Adrenal gland (tissue), 12 donors: ENCODE data around the gene EIF3D. TPM values are rescaled to one million over a fixed set of nuclear protein-coding genes. Genes with fewer than 3 reads are reported as not detected.
"Not testable (repeated sequence)": the region's sequence is repeated elsewhere in the genome, so short reads cannot be mapped to it uniquely, and the experiment has no call there.

Experiments used
- DNase-seq, 7 donors: peaks; one replicate each; pipeline ENCODE4 v3.0.0-alpha.2; 2019 to 2020
- H3K27ac ChIP-seq, 5 donors: fragments of 200-600 bp; sonication (generic) in 4 of 5; 1 replicate in 3 of 5; 2 replicates in 2 of 5; pipeline versions ENCODE4 v1.5.1 to v1.8.0; 2016 to 2020; ENCODE audit warnings: mild to moderate bottlenecking in 1 of 5
- H3K27me3 ChIP-seq: fragments of 200-600 bp; 2 replicates; pipeline ENCODE4 v1.8.0; 2021
- H3K36me3 ChIP-seq, 2 donors: fragments of 200-600 bp; replicated peaks in 1 of 2; 1 replicate in 1 of 2; 2 replicates in 1 of 2; pipeline versions ENCODE4 v1.5.1 to v1.8.0; 2018 to 2022
- H3K4me1 ChIP-seq, 2 donors: fragments of 200-600 bp; replicated peaks in 1 of 2; 1 replicate in 1 of 2; 2 replicates in 1 of 2; pipeline versions ENCODE4 v1.5.1 to v1.8.0; 2018 to 2021
- H3K4me3 ChIP-seq, 4 donors: fragments of 200-600 bp; sonication (generic) in 3 of 4; one replicate each; pipeline ENCODE4 v1.5.1; 2016 to 2018
- H3K9me3 ChIP-seq, 3 donors: fragments of 200-600 bp; sonication (generic) in 1 of 3; replicated peaks in 1 of 3; 1 replicate in 2 of 3; 2 replicates in 1 of 3; pipeline versions ENCODE4 v1.5.1 to v1.8.0; 2016 to 2021
- POLR2A ChIP-seq, 2 donors: fragments of 450-650 bp; IDR thresholded peaks; one replicate each; pipeline ENCODE4 v1.6.1; 2017; ENCODE audit warnings: antibody characterized with exemption in 2 of 2, mild to moderate bottlenecking in 2 of 2, moderate library complexity in 1 of 2
- WGBS, 4 donors: extraction: QIAGEN DNeasy Blood & Tissue Kit in 2 of 4; methylation state at CpG; one replicate each; pipeline versions ENCODE4 v1.1.5 to v1.1.7; 2013 to 2017; 5-methylcytosine and 5-hydroxymethylcytosine counted together
- intact Hi-C, 2 donors: fragments of 100-400 bp; cut with DNase I; formaldehyde crosslinking; loops; one replicate each; pipeline versions ENCODE4 v1.14.1 to v1.15.0; 2022 to 2023
- polyA plus RNA-seq, 3 donors: library from polyadenylated mRNA; stranded (reverse); fragments of 200-250 nt in 2 of 3; fragments of 350-450 nt in 1 of 3; fragmentation: Illumina TruSeq in 1 of 3; extraction: RNeasy Lipid Tissue Mini Kit (QIAGEN cat#74804) in 1 of 3; gene quantifications; one replicate each; pipeline ENCODE4 v1.2.3, GENCODE V29; 2013 to 2014
- total RNA-seq, 9 donors: library from RNA; depleted of rRNA in 4 of 9; stranded (reverse); fragments of >200 nt in 4 of 9; fragments of 120-200 nt in 1 of 9; fragmentation: NEBNext Ultra II Directional in 1 of 9; extraction: Animal tissue kit (Norgen Biotek cat#: 25700) in 1 of 9; gene quantifications; one replicate each; pipeline versions ENCODE4 v1.1.0 to v1.2.4, GENCODE V29; 2013 to 2023
- TF ChIP-seq, protein P1 (sequence below), 6 experiments: fragments of 450-650 bp in 4 of 6; fragments of 200-600 bp in 2 of 6; sonication (generic) in 1 of 6; IDR thresholded peaks; 1 replicate in 5 of 6; 2 replicates in 1 of 6; pipeline versions ENCODE4 v1.5.1 to v1.8.0; 2016 to 2021; ENCODE audit warnings: antibody characterized with exemption in 6 of 6, mild to moderate bottlenecking in 2 of 6, moderate library complexity in 1 of 6
- donor health status: healthy with polysubstance abuse.
- donor health status: Bipolar disorder and iron deficiency.
- donor health status: DM: yes; HTN: yes; CAD: no.
- donor health status: DM: no; HTN: no; CAD: no.
- donor health status: DM: no; HTN: no; CAD: no.
- donor health status: DM: yes; HTN: yes; CAD: no.

Gene EIF3D
- total and polyA plus RNA-seq, 12 donors = 118 to 319 (median 174) TPM

DNA sequence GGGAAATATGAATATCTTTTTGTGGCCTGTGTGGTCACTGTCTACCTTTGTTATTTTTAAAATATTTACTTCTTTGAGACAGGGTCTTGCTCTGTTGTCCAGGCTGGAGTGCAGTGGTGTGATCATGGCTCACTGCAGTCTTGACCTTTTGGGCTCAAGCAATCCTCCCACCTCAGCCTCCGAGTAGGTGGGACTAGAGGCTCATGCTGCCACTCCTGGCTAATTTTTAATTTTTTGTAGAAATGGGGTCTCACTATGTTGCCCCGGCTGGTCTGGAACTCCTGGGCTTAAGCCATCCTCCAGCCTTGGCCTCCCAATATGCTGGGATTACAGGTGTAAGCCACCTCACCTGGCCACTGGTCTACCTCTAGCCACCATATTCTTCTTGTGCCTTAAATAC, 3.5 kb upstream of the EIF3D start:
- no peak for TF ChIP-seq POLR2A (IDR thresholded peaks at IDR 0.05)
- TF ChIP-seq, protein P1, sequence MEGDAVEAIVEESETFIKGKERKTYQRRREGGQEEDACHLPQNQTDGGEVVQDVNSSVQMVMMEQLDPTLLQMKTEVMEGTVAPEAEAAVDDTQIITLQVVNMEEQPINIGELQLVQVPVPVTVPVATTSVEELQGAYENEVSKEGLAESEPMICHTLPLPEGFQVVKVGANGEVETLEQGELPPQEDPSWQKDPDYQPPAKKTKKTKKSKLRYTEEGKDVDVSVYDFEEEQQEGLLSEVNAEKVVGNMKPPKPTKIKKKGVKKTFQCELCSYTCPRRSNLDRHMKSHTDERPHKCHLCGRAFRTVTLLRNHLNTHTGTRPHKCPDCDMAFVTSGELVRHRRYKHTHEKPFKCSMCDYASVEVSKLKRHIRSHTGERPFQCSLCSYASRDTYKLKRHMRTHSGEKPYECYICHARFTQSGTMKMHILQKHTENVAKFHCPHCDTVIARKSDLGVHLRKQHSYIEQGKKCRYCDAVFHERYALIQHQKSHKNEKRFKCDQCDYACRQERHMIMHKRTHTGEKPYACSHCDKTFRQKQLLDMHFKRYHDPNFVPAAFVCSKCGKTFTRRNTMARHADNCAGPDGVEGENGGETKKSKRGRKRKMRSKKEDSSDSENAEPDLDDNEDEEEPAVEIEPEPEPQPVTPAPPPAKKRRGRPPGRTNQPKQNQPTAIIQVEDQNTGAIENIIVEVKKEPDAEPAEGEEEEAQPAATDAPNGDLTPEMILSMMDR (IDR thresholded peaks at IDR 0.05) = no peak
- WGBS, 4 donors = 62 to 90% (median 82%) methylated on average over 2 of the region's 2 CpGs
- intact Hi-C loops = no loop called here
- H3K4me1 ChIP-seq = peaks cover 0 to 15% of the 10 kb centered on the region in 2 donors
- H3K27ac ChIP-seq = no peak overlapping the region
- no peak for DNase-seq
- no peak overlapping the region for H3K4me3 ChIP-seq
- no peaks in the 10 kb centered on the region for H3K9me3 ChIP-seq
- no peaks in the 10 kb centered on the region for H3K27me3 ChIP-seq
- no peaks in the 10 kb centered on the region for H3K36me3 ChIP-seq

DNA sequence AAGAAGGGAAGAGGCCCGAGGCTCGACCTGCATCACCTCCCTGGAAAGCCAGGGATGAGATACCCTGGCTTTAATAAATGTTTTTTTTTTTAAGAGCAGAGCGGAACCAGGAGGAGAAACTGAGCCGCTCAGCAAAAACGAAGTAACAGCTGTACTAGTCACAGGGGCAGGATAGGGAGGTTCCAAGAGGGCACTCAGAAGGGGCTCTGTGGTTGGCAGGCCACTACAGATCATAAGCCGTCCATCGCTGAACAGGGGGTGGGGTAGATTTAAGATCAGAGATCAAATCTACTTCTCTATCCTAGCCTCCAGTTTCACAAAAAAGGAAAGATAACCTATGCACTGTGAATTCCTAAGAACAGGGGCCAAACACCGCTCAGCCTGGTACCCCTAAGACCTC, 625 bp downstream of the EIF3D start:
- peak in 2 of 7 donors; percentile 40 to 41 for DNase-seq
- Histone ChIP-seq H3K9me3 (no peaks in the 10 kb centered on the region), H3K36me3 (peaks cover 0 to 35% of the 10 kb centered on the region in 2 donors), H3K4me1 (peaks cover 0 to 21% of the 10 kb centered on the region in 2 donors), H3K27me3 (no peaks in the 10 kb centered on the region), H3K4me3 (peak overlapping the region in 3 of 4 donors; percentile 51 to 90 (median 89)), H3K27ac (peak overlapping the region; percentile 40 to 89 (median 88))
- TF ChIP-seq, protein P1 (IDR thresholded peaks at IDR 0.05) = no peak
- TF ChIP-seq POLR2A (IDR thresholded peaks at IDR 0.05) = no peak
- WGBS, 4 donors = 3 to 6% (median 5%) methylated on average over 8 of the region's 8 CpGs
- intact Hi-C loops = no loop called here

DNA sequence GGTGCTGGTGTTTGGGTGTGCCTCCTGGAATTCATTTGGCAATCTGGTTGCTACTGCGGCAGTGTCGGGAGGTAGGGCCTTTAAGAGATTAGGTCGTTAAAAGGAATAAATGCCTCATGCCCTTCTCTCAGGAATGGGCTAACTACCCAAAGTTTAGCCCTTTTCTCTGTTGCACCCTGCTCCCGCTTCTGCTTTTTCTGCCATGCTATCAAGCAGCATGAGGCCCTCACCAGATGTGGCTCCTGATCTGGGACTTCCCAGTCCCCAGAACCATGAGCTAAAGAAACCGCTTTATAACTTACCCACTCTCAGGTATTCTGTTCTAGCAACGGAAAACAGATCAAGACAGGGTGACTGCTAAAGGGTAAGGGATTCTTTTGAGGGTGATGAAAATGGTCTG, 6.3 kb downstream of the EIF3D start:
- intact Hi-C loops = no loop called here
- DNase-seq = no peak
- 83 to 95% (median 92%) methylated on average over 6 of the region's 6 CpGs for WGBS, 4 donors
- H3K27ac ChIP-seq = no peak overlapping the region
- peaks cover 0 to 92% of the 10 kb centered on the region in 2 donors for H3K36me3 ChIP-seq
- no peak overlapping the region for H3K4me3 ChIP-seq
- no peaks in the 10 kb centered on the region for H3K9me3 ChIP-seq
- H3K27me3 ChIP-seq = no peaks in the 10 kb centered on the region
- TF ChIP-seq, protein P1 (IDR thresholded peaks at IDR 0.05) = no peak
- no peak for TF ChIP-seq POLR2A (IDR thresholded peaks at IDR 0.05)
- peaks cover 0 to 9% of the 10 kb centered on the region in 2 donors for H3K4me1 ChIP-seq

DNA sequence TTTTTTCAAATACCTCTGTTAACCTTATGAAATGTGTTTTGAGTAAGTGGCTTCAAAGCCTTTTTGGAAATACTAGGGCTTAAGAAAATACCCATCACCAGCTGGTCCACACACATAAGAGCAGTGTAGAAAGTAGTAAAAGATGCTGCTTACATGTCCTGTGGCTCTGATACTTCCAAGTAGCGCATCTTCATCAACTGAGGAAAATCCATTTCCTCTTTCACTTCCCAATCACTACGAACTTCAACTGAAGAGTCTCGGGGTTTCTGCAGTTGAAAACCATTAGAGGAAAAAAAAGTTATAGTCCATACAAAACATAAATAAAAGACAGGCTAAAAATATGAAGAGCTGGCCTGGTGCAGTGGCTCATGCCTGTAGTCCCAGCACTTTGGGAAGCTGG, 8.5 kb downstream of the EIF3D start:
- intact Hi-C loops = no loop called here

DNA sequence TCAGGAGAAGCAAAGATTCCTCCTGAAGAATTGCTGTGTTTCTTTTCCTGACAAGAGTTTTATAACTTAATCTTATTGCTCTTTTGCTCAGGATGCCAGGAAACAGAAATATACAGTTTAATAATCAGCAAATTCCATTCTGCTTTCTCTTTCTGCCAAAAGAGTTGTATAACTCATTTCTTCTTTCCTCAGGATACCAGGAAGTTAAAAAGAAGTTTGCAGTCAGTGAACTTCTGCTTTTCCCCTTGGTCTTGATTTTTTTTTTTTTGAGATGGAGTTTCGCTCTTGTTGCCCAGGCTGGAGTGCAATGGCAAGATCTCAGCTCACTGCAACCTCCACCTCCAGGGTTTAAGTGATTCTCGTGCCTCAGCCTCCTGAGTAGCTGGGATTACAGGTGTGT, 9.1 kb downstream of the EIF3D start:
- H3K4me1 ChIP-seq, H3K9me3 ChIP-seq, H3K27me3 ChIP-seq, H3K27ac ChIP-seq, DNase-seq, H3K4me3 ChIP-seq, intact Hi-C loops: not testable (repeated sequence)
- 72 to 98% (median 83%) methylated on average over 2 of the region's 2 CpGs for WGBS, 4 donors
- H3K36me3 ChIP-seq = peaks cover 0 to 100% of the 10 kb centered on the region in 2 donors

More for the DNA sequence above, 8.5 kb downstream of the EIF3D start:
- Histone ChIP-seq H3K27ac (no peak overlapping the region), H3K9me3 (no peaks in the 10 kb centered on the region), H3K4me3 (no peak overlapping the region), H3K27me3 (no peaks in the 10 kb centered on the region), H3K4me1 (no peaks in the 10 kb centered on the region), H3K36me3 (peaks cover 0 to 100% of the 10 kb centered on the region in 2 donors)
- DNase-seq = no peak
- 73 to 87% (median 80%) methylated on average over 3 of the region's 3 CpGs for WGBS, 4 donors
- no peak for TF ChIP-seq POLR2A (IDR thresholded peaks at IDR 0.05)
- TF ChIP-seq, protein P1 (IDR thresholded peaks at IDR 0.05) = no peak
